GM10248 (cell line): ENCODE data around the gene GATAD2A.

Experiments used
- CTCF ChIA-PET: fragments of 300-600 bp; sonication (Branson Sonifier 250); formaldehyde crosslinking; extraction: SDS; loops from one replicate; lab custom pipeline; 2021; ENCODE audit warnings: antibody characterized with exemption; lab: Yijun Ruan, JAX
- POLR2A ChIA-PET: fragments of 350-650 bp; sonication (Branson Sonifier 250); formaldehyde crosslinking; extraction: SDS; loops from one replicate; lab custom pipeline; 2020; ENCODE audit warnings: antibody characterized with exemption; lab: Yijun Ruan, JAX
- DNase-seq: peaks from one replicate; pipeline ENCODE4 v3.0.0; 2012; ENCODE audit errors: extremely low spot score
- CTCF ChIP-seq: IDR thresholded peaks from 2 replicates; pipeline ENCODE4 v1.5.1; 2012; ENCODE audit warnings: mild to moderate bottlenecking, low read depth; ENCODE audit errors: extremely low read depth, missing control alignments, control extremely low read depth

Gene GATAD2A

GRCh38 chr19:19418555-19419260, 13.2 kb downstream of the GATAD2A start:
- ChIA-PET POLR2A (interaction anchor here (0.9 to 1.1 kb wide), 2 partner anchors 12 to 13 kb away, joined by 3 to 4 read pairs; partner anchors contain the start of gene GATAD2A), CTCF (interaction anchor here (0.7 to 2.4 kb wide), 10 partner anchors 11 to 74 kb away, joined by 3 to 14 read pairs (median 4); no protein-coding TSS in a partner anchor)
- DNase-seq: no peak
- TF ChIP-seq CTCF: no peak

GRCh38 chr19:19420570-19421298, 15.3 kb downstream of the GATAD2A start:
- CTCF ChIA-PET: no interaction called here
- DNase-seq: no peak
- no peak for TF ChIP-seq CTCF
- POLR2A ChIA-PET: interaction anchor here (0.7 kb wide), 1 partner anchor 13 kb away, joined by 5 read pairs; no protein-coding TSS in a partner anchor

- no peak for DNase-seq
- ChIA-PET CTCF (no interaction called here), POLR2A (no interaction called here)
- TF ChIP-seq CTCF: no peak
These were observed 15.8 kb downstream of the GATAD2A start for GRCh38 chr19:19421299-19421696.

- ChIA-PET CTCF (no interaction called here), POLR2A (no interaction called here)
- DNase-seq: no peak
- no peak for TF ChIP-seq CTCF
These were observed 16.7 kb downstream of the GATAD2A start for GRCh38 chr19:19422156-19422555.

GRCh38 chr19:19423322-19423721, 17.8 kb downstream of the GATAD2A start:
- TF ChIP-seq CTCF: no peak
- POLR2A ChIA-PET: no interaction called here
- CTCF ChIA-PET: no interaction called here
- DNase-seq: no peak

- TF ChIP-seq CTCF: no peak
- no peak for DNase-seq
- CTCF ChIA-PET: interaction anchor here (0.9 to 2.5 kb wide), 4 partner anchors 9 to 65 kb away, joined by 3 to 10 read pairs (median 3); no protein-coding TSS in a partner anchor
- POLR2A ChIA-PET: interaction anchor here (1.1 kb wide), 1 partner anchor 9 kb away, joined by 7 read pairs; no protein-coding TSS in a partner anchor
These were observed 19.8 kb downstream of the GATAD2A start for GRCh38 chr19:19425170-19425875.
